HG03039 (cell line): ENCODE results near the gene COL19A1.

Experiments
- ATAC-seq: cut with Tn5 transposase; IDR thresholded peaks from one replicate; pipeline ENCODE4 v1.9.1; 2021; ENCODE audit warnings: mild to moderate bottlenecking, moderate library complexity; ENCODE audit not compliant: unreplicated experiment

The COL19A1 gene

DNA sequence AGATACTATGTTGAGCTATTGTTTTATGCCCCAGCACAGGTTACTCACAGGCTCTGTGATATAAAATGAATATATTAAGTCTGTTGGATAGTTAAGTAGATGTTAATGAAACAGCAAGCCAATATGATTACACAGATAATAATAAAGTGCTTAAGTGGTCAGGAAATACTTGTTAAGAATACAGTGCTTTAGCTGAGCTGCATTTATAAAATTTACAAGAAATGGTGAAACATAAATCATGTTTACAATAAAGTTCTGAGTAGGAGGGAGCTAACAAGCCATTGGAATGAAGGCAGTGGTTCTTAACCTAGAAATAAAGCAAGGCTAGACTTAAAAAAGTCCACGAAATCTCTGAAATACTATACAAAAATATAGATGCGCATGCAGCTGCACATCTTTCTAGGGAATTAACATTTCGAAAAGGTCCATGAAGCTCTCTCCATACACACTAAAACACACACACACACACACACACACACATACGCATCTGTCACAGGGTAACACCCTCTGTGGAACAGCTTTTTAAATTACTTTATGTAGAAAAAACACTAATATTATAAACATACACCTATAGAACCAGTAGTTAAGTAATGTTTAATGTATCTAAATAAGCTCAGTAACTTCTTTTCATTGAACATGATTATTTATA is 349.2 kb downstream of the COL19A1 start:
- no peak for ATAC-seq

DNA sequence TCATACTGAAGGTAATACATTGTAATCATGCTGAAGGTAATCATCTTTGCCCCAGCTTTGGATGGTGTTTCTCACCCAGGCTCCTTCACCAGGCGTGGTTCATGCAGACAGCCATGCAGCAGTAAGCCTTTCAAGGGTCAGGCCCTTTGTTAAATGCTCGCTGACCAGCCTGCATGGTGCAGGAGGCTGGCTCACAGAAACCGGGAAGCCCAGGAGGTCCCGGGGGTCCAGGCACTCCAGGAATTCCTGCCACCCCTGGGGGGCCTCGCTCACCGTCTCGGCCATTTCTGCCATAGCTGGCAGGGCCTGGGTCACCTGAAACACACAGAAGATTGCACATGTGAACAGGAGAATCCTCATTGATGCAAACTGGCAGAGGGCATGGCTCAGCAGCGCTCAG is 350.4 kb downstream of the COL19A1 start:
- ATAC-seq = no peak

DNA sequence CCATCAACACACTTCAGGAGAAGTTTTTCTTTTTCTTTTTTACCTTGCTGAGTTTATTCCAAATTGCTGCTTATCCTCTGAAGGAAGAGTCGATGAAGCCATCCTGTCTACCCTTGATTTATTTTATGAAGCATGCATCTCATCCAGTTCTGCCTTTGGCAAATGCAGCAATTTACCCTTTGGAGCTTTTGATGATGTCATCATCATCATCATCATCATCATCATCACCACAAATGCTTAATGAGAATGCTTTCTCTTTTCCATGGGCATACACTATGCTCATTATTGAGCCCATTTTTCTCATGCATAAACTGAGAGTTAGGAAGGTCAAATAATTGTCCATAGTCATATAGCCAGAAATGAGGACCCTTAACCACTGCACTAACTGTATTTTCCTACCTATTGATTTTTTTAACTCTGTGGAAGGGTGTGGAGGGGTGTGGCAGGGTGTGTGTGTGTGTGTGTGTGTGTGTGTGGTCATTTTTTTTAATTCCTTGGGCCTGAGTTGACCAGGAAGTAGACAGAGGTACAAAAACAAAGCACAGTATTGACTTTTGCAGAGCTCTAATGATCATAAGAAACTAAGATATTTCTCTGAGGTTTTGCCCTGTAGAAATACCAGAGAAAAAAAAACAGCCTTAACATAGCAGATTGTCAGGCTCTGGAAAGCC is 353.7 kb downstream of the COL19A1 start:
- no peak for ATAC-seq

DNA sequence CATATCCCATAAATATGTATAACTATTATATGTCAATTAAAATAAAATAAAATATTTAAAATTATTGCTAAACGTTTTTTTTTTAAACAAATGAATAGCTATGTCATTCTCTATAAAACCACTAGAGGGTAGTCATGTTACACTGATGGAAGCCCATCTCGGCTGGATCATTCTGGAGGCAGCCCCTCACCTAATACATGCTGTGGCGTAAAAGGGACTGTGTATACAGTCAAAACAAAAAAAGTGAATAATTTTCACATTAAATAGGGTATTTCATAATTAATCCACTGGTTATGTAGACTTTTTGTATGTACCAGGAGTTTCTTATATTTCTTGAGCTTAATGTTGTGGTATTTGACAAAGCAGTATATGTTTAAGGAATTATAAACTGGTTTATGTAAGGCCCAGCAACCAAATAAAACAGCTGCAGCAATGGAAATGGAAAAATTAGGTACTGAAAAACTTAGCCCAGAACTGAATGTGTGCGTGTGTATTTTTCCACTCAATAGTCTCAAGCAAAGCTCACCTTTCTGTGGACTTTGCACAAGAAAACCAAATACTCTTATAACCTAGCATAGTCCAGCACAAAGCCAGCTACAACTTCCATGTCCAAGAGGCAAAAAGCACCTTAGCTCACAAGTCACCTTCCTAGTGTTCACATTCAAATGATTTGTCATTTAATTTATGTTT is 354.8 kb downstream of the COL19A1 start:
- ATAC-seq = no peak

DNA sequence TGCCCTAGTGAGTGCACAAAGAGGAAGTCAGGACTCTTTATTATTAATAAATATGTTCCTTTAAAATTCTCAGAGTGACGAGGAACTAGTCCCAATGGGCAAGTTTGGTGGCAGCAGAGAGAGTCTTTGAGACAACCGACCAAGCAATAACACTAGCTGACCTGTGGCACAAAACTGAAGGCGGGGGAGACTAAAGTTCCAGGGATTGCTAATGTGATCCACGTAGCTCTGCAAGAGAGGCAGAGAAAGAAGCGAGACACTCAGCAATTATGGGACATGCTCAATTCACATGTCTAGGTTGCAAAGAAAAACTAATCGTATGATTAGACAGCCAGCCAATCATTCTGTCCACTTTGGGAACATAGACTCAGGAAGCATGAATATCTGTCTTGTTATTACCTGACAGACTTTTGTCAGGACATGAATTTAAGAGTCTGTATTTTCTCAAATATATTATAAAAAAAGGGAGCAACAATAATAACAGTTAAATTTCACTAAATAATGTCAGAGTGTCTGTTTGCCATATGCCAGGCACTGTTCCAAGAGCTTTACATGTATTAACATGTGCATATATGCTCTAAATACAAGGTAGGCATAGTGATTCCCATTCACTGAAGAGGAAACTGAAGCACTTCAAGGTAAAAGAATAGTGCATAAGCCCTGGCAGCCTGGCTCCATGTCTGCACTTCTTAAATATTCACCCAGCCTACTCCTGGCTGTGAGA is 355.5 kb downstream of the COL19A1 start:
- no peak for ATAC-seq

DNA sequence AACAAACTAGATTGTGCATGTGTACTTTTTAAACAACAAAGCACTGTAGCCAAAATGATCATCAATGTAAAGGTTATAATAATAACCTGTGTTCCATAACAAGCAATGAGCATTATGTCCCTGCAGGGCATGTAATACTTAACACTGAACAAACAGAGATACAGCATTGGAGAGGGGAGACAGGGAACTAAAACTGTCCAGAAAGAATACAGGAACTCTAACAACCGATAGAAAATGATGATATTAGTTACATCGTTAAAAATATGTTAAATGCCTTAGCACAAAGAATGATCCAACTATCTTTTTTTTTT is 356.0 kb downstream of the COL19A1 start:
- no peak for ATAC-seq

DNA sequence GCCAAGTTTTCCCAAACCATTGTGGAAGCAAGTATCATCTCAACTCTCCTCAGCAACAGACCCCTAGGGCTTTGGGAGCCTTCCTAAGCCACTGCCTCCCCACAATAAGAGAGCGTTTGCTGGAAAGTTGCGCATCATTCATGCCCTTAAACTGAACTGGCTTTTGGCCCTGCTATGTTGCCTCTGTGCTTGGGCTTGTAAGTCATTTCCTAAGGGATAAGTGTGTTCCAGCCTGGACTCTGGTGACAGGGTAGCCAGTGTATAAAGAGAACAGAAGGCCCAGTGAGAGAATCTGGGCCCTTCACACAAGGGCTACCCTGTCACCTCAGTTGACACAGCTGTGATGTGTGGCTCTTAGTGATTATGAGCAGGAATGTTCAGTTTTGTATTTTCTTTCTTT is 358.7 kb downstream of the COL19A1 start:
- no peak for ATAC-seq

DNA sequence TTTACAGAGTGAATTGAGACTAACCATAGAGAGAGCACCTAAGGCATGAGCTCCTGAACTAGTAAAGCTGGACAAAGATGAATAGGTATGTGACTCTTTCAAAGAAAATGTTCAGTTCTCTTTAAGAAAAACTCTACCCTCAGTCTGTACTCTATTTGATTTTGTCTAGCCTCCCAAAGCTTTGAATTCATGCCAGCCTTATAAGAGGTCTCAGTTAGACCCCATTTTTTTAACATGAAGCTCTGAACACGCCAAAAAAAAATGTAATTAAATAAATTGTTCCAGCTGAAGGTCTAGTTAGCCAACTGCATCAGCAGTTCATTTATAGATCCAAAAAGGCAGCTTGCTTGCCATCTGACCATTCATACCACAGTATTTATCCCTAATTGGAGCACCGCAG is 365.0 kb downstream of the COL19A1 start:
- no peak for ATAC-seq

DNA sequence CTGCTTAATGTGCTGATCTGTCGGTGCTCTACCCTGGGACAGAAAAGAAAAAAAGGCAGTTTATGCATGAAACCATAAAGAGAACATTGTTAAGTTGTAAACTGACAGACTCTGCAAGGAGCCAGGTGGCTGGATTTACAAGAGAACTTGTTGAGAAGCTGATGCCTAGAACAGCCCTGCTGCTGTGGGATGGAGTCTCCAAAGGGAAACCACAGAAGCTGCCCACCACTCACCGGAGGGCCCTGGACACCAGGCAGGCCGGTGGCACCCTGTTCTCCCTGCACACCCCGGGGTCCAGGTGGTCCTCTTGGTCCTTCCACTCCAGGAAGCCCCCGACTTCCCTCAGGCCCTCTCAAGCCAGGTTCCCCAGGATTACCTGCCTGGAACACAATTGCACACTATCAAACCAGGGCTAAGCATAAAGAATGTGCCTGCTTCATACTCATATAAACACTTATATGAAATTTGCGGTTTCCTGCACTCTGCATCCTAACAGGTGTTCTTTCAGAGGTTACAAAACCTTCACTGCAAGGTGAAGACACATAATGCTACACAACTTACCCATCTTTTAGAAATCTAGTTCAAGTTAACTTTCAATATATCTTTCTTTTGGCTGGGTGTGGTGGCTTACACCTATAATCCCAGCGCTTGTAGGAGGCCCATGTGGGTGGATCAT is 368.3 kb downstream of the COL19A1 start:
- no peak for ATAC-seq

DNA sequence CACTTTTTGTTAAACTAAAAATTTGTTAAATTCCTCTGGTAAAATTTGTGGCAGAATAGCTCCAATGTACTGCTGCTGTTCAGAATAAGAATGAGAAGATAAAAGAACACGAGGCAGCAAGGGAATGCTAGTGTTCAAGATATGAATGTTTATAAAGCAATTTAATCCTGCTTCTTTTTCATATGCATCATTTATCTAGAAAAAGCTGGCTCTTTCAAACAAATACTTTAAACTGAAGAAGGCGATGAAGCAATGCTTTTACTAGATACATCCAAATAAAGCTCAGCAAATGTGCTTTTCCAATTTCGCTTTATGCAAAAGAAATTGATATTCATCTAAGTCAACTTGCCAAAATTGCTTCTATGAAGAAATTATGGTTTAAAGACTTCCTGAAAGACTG is 370.0 kb downstream of the COL19A1 start:
- no peak for ATAC-seq

DNA sequence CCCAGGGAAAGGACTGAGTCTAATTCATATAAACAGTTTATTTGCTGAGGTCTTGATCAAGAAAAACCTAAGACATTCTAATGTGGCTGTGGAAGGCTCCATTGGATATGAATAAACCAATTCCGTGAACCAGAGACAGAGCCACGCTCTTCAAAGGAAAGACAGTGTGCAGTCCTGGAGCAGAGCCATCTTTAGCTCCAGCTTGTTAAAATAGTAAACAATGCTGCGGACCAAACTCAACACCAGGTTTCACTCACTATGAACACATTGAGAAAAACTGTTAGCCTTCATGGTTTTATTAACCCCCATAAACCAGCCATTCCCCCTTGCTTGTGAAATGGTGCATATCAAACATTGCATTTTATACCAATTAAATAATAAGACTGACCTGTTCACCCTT is 374.7 kb downstream of the COL19A1 start:
- no peak for ATAC-seq

DNA sequence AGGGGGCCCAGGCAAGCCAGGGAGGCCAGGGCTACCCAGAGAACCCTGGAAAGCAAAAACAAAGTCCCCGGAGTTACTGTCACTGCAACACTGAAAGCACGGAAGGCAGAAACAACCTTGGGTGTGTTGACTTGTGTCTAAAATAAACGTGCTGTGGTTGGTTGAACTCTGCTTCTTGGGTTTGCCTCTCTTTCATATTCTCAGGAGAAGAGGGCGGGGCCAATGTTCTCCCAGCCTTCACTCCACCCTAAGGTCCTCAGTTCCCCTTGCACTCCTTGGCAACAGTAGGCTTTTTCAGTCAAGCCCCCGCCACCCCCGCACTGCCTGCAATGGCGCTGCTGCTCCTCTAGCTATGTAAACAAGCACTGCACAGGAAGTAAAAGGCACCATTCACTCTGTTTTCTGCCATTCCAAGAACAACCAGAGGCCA is 375.6 kb downstream of the COL19A1 start:
- no peak for ATAC-seq

DNA sequence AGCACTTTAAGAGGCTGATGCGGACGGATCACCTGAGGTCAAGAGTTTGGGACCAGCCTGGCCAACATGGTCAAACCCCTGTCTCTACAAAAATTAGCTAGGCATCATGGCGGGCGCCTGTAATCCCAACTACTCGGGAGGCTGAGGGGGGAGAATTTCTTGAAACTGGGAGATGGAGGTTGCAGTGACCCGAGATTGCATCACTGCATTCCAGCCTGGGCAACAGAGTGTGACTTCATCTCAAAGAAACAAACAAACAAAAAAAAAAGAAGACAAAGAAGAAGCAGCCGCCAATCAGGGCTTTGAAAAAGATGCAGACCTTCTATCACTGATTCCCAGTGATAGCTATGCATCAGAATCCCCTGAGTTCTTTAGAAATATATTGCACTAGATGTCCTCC is 379.8 kb downstream of the COL19A1 start:
- ATAC-seq = no peak

DNA sequence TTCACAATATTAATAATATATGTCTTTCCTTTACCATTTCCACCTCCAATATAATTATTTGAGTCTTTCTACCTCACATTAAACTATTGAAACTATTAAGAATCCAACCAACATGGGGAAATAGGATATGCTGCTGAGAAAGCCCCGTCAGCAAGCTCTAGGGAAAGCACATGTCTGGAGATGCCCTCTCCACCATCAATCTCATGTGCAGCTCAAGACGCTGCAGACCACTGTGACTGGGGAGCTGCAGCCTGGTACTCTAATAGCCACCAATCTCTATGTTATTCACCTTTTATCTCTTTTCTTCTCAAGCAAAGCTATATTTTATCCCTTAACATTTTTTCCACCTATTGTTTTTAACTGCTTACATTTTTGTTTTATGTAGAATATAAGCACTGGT is 386.2 kb downstream of the COL19A1 start:
- ATAC-seq = no peak

DNA sequence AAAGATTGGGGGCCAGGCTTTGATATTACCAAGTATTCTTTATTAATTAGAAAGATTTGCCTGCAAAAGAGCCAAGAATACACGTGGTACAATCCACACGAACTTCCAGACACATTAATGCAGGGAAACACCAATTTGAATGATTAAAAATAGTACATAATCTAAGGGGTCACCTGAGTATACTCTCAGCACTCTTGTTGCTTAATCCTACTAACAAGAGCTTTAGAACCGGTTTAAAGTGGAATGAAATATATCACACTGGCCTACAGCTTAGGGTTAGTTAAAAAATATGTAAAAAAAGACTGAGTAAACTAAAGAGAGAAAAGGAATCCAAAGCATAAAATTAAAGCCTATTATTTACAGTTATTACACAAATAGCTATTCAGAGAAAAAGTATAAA is 387.6 kb downstream of the COL19A1 start:
- ATAC-seq = no peak

DNA sequence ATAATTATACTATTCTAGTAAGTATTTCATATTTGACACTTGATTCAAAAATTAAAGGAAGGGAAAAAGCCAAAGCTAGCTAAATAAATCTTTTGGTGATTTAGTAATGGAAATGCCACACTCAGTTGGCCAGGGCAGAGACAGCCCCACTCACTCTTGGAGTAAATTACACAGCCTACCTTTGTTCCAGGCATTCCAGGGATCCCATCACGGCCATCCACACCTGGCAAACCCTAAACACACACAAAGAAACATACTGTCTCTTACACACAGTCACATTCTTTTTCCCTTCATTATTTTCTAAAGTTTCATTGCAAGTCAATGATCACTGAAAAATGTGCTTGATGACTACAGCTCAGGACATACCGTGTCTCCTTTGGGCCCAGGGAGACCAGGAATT is 388.4 kb downstream of the COL19A1 start:
- ATAC-seq = no peak

DNA sequence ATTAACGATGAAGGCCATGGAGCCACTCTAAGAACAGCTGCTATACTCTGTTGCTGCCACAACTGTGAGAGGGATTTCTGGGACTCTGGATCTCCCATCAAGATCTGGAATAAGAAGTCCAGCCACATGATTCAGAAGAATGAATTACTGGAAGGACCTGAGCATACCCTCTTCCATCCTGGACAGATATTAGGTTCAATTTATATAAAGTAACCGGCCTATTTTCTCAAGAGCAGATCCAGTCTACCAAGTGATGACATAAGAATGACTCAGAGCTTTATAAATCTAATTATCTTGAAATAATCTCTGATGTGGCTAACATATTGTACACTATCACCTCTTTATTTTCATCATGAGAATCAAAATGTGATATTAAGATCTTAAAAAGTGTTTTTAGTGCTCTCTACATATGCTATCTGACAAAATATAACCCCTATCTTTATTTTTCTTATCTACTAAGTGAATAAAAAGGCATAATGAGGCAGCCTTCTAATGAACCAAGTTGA is 391.5 kb downstream of the COL19A1 start:
- no peak for ATAC-seq

DNA sequence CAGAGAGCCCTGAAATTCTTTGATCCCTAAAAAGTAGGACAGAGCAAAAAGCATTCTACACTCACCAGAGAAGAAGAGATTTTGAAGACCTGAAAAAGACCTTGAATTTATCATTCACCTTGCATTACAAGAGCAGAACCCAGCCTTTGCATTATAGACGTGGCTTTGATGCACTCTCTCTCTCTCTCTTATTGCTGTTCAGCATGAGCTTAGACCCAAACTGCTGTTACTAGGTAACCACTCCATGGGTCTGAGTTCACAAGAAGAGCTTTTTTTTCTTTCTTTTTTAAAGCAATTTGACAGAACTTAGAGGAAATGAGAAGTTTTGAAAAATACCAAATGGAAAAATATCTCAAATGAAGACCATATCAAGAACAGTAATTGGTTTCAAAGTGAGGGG is 392.1 kb downstream of the COL19A1 start:
- no peak for ATAC-seq
